Brain microvascular endothelial cell (primary cell): ENCODE results near the gene IDH3A.

ENCODE experiments used
- DNase-seq: peaks from one replicate; pipeline ENCODE4 v3.0.0-alpha.2; 2020
- H3K27ac ChIP-seq: fragments of 250-450 bp; sonication (Bioruptor Pico); 2 replicates; pipeline ENCODE4 v1.5.1; 2020; ENCODE audit warnings: mild to moderate bottlenecking, moderate library complexity
- H3K27me3 ChIP-seq: fragments of 250-450 bp; sonication (Bioruptor Pico); replicated peaks from 2 replicates; pipeline ENCODE4 v1.5.1; 2020; ENCODE audit warnings: mild to moderate bottlenecking
- H3K36me3 ChIP-seq: fragments of 250-450 bp; sonication (Bioruptor Pico); replicated peaks from 2 replicates; pipeline ENCODE4 v1.5.1; 2020; ENCODE audit warnings: mild to moderate bottlenecking
- H3K4me3 ChIP-seq: 2 replicates; pipeline ENCODE4 v1.5.1; 2011; ENCODE audit warnings: low read depth, mild to moderate bottlenecking, control low read depth, low read length, moderate library complexity
- in situ Hi-C: cut with HindIII; loops from 2 replicates; pipeline ENCODE4 v1.10.0; 2017; ENCODE audit warnings: low sequenced_read_pairs, low pct_ligation_motif_present
- TF ChIP-seq, protein P1 (sequence below): IDR thresholded peaks from 2 replicates; pipeline ENCODE4 v1.5.1; 2011; ENCODE audit warnings: low read depth, mild to moderate bottlenecking, moderate library complexity, low read length, control low read depth, inconsistent platforms; ENCODE audit errors: missing control alignments

Gene IDH3A

GRCh38 chr15:78211189-78211921 lies 62.2 kb downstream of the IDH3A start:
- Histone ChIP-seq H3K36me3 (no peaks in the 10 kb centered on the region), H3K27me3 (no peaks in the 10 kb centered on the region), H3K27ac (no peak overlapping the region), H3K4me3 (no peak overlapping the region)
- TF ChIP-seq, protein P1, sequence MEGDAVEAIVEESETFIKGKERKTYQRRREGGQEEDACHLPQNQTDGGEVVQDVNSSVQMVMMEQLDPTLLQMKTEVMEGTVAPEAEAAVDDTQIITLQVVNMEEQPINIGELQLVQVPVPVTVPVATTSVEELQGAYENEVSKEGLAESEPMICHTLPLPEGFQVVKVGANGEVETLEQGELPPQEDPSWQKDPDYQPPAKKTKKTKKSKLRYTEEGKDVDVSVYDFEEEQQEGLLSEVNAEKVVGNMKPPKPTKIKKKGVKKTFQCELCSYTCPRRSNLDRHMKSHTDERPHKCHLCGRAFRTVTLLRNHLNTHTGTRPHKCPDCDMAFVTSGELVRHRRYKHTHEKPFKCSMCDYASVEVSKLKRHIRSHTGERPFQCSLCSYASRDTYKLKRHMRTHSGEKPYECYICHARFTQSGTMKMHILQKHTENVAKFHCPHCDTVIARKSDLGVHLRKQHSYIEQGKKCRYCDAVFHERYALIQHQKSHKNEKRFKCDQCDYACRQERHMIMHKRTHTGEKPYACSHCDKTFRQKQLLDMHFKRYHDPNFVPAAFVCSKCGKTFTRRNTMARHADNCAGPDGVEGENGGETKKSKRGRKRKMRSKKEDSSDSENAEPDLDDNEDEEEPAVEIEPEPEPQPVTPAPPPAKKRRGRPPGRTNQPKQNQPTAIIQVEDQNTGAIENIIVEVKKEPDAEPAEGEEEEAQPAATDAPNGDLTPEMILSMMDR, result no peak
- DNase-seq, result no peak
- in situ Hi-C loops, result no loop called here

DNA sequence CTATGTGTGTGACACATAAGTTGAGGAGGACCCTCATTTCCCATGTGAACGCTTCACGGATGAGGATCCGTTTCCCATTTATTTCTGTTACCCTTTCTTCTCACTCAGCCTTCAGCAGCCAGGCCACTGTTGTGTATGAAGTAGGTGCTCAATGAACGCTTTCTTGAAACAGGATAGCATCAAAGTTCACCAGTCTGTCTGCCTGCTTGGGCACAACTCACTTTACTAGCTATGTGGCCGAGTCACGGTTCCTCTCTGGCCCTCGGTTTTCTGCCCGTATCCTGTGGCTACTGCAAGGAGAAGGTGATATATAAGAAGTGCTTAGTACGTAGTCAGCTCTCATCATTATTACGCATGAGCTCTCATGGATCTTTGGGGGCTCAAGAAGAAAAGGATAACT lies 62.8 kb downstream of the IDH3A start:
- H3K36me3 ChIP-seq, result no peaks in the 10 kb centered on the region
- no peak overlapping the region for H3K4me3 ChIP-seq
- TF ChIP-seq, protein P1, result no peak
- in situ Hi-C loops, result no loop called here
- H3K27me3 ChIP-seq, result no peaks in the 10 kb centered on the region
- no peak overlapping the region for H3K27ac ChIP-seq
- no peak for DNase-seq

DNA sequence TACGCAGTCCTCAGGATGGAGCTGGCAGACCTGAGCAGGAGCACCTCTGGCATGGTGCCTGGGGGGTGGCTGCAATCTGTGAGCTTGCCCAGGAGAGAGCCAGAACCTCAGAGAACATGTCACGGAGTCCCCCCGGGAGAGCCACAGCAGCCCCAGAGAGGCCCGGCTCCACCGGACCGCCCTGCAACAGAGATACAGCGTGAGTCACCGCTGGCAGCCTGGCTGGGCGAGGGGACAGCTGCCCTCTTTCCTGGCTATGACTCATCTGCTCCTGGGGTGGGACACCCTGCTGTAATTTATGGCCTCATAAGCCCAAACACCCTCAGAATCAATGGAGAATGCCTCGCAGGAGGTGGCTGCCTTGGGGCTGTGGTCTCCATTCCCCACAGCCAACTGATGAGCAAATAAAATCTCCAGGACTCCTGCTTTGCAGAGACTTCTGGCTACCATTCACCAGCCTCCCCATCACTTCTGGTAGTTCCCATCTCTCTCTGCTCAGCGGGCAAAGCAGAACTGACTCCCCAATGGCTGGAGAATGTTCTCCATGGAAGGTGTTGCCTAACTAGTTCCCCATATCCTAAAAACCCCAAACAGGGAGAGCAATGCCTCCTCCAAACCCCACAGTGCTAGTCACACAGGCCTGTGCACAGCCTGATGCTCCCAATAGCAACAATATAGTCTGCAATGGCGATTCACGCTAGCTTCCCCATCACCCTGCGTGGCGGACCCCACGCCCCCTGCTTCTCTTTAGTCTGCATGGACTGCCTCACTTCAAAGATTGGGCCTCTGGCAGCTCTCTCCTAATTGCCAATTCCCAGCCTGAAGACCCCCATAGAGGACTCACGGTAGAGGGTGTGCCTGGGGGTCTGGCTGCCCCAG lies 63.6 kb downstream of the IDH3A start:
- Histone ChIP-seq H3K27me3 (no peaks in the 10 kb centered on the region), H3K36me3 (no peaks in the 10 kb centered on the region), H3K4me3 (no peak overlapping the region), H3K27ac (no peak overlapping the region)
- TF ChIP-seq, protein P1, result no peak
- peak; percentile 65 for DNase-seq
- in situ Hi-C loops, result no loop called here

- Histone ChIP-seq H3K27me3 (no peaks in the 10 kb centered on the region), H3K4me3 (no peak overlapping the region), H3K36me3 (no peaks in the 10 kb centered on the region), H3K27ac (no peak overlapping the region)
- in situ Hi-C loops, result no loop called here
- no peak for DNase-seq
- TF ChIP-seq, protein P1, result no peak
These were observed 64.2 kb downstream of the IDH3A start for GRCh38 chr15:78213425-78213750.

GRCh38 chr15:78213956-78214355 lies 64.8 kb downstream of the IDH3A start:
- Histone ChIP-seq H3K27me3 (no peaks in the 10 kb centered on the region), H3K4me3 (no peak overlapping the region), H3K36me3 (no peaks in the 10 kb centered on the region), H3K27ac (no peak overlapping the region)
- in situ Hi-C loops, result no loop called here
- DNase-seq, result no peak
- TF ChIP-seq, protein P1, result no peak
